Measurements from ENCODE around the gene CARD10. TPM values are rescaled to one million over a fixed set of nuclear protein-coding genes. Genes with fewer than 3 reads are reported as not detected.

Gene CARD10
- total RNA-seq, 1 experiment from 2014 or later, result 22.7 TPM

DNA sequence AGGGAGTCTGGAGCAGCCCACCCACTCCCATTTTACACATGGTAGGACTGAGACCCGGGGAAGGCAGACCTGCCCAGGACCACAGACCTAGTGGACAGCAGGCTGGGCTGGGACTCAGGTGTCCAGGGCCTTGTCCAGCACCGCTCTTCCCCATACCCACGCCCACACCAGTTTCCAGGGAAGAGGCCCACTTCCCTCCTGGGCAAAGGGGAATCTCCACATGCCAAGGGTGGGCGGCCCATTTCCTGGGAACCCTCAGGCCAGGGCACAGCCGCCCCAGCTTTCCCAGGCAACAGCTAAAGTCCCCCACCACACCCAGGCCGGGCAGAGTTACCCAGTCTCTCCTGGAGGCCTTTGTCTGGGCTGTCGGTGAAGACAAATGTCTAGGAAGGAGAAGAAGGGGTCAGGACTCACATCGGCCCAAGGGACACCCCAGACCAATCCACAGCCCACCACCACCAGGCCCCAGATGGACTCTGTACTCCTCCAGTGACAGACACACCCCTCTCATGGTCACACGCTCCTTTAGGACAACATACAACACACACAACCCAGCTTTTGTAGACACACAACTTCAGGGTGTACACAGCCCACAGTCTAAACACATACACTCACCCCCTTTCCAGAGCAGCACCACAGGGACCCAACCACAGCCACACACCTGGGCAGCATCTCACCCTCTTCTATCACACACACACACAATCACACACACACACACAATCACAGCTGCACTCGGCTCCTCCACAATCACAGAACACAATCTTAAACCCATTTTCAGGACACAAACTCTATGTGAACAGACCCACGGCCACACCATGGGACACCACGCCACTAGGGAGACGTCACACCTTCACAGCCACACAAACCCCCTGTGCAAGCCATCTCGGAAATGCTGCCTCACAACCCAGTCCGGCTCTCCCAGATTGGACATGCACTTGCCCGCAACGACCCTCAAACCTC, 38.5 kb downstream of the CARD10 start:
- H3K4me3 Mint-ChIP-seq (ENCODE audit: unreplicated experiment), result no peak overlapping the region
- H3K36me3 Mint-ChIP-seq (ENCODE audit: insufficient read depth, unreplicated experiment), result no peaks in the 10 kb centered on the region
- CTCF ChIA-PET, result interaction anchor here (0.6 to 1.7 kb wide), 3 partner anchors 8 to 226 kb away, joined by 3 to 4 read pairs (median 3); no protein-coding TSS in a partner anchor
- TF ChIP-seq, protein P1, sequence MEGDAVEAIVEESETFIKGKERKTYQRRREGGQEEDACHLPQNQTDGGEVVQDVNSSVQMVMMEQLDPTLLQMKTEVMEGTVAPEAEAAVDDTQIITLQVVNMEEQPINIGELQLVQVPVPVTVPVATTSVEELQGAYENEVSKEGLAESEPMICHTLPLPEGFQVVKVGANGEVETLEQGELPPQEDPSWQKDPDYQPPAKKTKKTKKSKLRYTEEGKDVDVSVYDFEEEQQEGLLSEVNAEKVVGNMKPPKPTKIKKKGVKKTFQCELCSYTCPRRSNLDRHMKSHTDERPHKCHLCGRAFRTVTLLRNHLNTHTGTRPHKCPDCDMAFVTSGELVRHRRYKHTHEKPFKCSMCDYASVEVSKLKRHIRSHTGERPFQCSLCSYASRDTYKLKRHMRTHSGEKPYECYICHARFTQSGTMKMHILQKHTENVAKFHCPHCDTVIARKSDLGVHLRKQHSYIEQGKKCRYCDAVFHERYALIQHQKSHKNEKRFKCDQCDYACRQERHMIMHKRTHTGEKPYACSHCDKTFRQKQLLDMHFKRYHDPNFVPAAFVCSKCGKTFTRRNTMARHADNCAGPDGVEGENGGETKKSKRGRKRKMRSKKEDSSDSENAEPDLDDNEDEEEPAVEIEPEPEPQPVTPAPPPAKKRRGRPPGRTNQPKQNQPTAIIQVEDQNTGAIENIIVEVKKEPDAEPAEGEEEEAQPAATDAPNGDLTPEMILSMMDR (IDR thresholded peaks at IDR 0.05; ENCODE audit: unreplicated experiment), result no peak
- DNase-seq (ENCODE audit: unreplicated experiment), result no peak
- POLR2A ChIA-PET, result no interaction called here
- H3K9me3 Mint-ChIP-seq (ENCODE audit: unreplicated experiment), result no peaks in the 10 kb centered on the region
- intact Hi-C loops (cut with micrococcal nuclease), result no loop called here
- no peak overlapping the region for H3K27ac Mint-ChIP-seq (ENCODE audit: low read depth, unreplicated experiment)
- peaks cover 8% of the 10 kb centered on the region for H3K4me1 Mint-ChIP-seq (ENCODE audit: insufficient read depth, unreplicated experiment)
- no peaks in the 10 kb centered on the region for H3K27me3 Mint-ChIP-seq (ENCODE audit: insufficient read depth, unreplicated experiment)
- BruUV-seq (replicated peaks), result no TSS peak

DNA sequence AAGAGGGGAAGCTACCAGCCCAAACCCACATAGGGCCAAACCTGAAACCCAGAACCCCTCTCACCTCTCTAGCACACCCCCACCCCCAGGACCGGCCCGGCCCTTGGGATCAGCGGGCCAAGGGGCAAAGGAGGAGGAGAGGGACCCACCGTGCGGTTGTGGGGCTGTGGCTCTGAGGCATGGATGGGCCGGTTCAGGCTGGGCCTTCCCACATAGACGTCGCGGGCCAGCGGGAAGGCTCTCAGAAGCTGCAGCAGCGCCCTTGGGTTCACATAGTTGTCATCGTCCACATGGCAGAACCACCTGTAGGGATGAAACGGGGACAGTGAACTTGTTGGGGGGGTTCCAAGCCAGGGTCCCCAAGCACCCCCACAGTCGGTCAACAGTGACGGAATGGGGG, 40.0 kb downstream of the CARD10 start:
- Mint-ChIP-seq H3K9me3 (ENCODE audit: unreplicated experiment) (no peaks in the 10 kb centered on the region), H3K27ac (ENCODE audit: low read depth, unreplicated experiment) (no peak overlapping the region), H3K27me3 (ENCODE audit: insufficient read depth, unreplicated experiment) (no peaks in the 10 kb centered on the region), H3K4me3 (ENCODE audit: unreplicated experiment) (no peak overlapping the region), H3K36me3 (ENCODE audit: insufficient read depth, unreplicated experiment) (no peaks in the 10 kb centered on the region), H3K4me1 (ENCODE audit: insufficient read depth, unreplicated experiment) (peaks cover 8% of the 10 kb centered on the region)
- CTCF ChIA-PET, result interaction anchor here (0.6 kb wide), 1 partner anchor 87 kb away, joined by 3 read pairs; no protein-coding TSS in a partner anchor
- BruUV-seq (replicated peaks), result no TSS peak
- intact Hi-C loops (cut with micrococcal nuclease), result loop anchor here (10.0 kb wide), 1 partner anchor 86 kb away; the partner anchor contains the start of gene CDC42EP1
- TF ChIP-seq, protein P1 (IDR thresholded peaks at IDR 0.05; ENCODE audit: unreplicated experiment), result no peak
- POLR2A ChIA-PET, result no interaction called here
- no peak for DNase-seq (ENCODE audit: unreplicated experiment)

DNA sequence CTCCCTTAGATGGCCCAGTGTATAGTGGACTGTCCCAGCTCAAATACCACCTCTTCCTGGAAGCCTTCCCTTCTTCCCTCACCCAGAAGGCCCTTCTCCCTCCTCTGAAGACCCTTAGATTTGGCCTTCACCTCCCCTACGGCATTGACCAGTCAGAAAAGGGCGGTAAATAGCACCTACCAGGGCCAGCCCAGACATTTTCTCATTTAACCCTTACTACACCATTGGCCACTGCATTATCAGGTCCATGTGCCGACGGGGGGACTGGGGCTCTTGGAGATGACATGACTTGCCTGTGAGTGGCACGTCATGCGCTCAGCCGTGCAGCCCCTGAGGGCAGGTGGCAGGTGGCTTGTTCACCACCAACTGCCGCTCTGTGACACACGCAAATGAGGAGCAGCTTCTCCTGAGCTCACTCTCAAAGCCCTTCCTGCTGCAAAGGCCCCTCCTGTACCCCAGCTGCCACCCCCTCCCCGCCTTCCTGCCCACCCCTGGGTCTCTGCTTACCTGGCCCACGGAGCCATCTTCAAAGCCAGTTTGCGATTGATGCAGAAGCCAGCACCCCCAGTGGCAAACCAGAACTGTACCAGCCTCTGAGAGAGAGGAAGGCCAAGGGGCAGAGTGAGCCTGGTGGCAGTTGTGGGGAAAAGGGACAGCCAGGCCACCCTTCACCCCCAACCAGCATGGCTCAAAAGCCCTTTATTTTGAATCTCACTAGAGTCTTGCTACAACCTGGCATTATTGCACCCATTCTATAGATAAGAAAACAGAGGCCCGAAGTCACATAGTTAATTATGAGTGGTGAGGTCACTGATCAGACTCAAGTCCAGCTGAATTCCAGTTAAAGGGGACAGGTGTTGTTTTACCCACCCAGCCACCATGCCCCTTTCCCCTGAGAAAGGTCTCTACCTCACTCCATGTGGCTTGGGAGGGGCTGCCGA, 42.6 kb downstream of the CARD10 start:
- intact Hi-C loops (cut with micrococcal nuclease), result loop anchor here (10.0 kb wide), 1 partner anchor 88 kb away; the partner anchor contains the start of gene CDC42EP1
- Mint-ChIP-seq H3K27ac (ENCODE audit: low read depth, unreplicated experiment) (no peak overlapping the region), H3K4me1 (ENCODE audit: insufficient read depth, unreplicated experiment) (no peaks in the 10 kb centered on the region), H3K9me3 (ENCODE audit: unreplicated experiment) (no peaks in the 10 kb centered on the region), H3K36me3 (ENCODE audit: insufficient read depth, unreplicated experiment) (no peaks in the 10 kb centered on the region), H3K4me3 (ENCODE audit: unreplicated experiment) (no peak overlapping the region), H3K27me3 (ENCODE audit: insufficient read depth, unreplicated experiment) (no peaks in the 10 kb centered on the region)
- TF ChIP-seq, protein P1 (IDR thresholded peaks at IDR 0.05; ENCODE audit: unreplicated experiment), result no peak
- no peak for DNase-seq (ENCODE audit: unreplicated experiment)
- POLR2A ChIA-PET, result no interaction called here
- CTCF ChIA-PET, result interaction anchor here (0.8 to 1.0 kb wide), 2 partner anchors 19 to 88 kb away, joined by 3 read pairs; no protein-coding TSS in a partner anchor
- BruUV-seq (replicated peaks), result no TSS peak
